GM12891 (cell line): Measurements from ENCODE around the gene TJP2.
"Not testable (repeated sequence)": the region's sequence is repeated elsewhere in the genome, so short reads cannot be mapped to it uniquely, and the experiment has no call there.

ENCODE experiments used
- DNase-seq: peaks from one replicate; pipeline ENCODE4 v3.0.0; 2011; ENCODE audit warnings: low spot score; ENCODE audit not compliant: insufficient read length
- FAIRE-seq: peaks from 2 replicates; lab custom pipeline; 2011; peaks lifted over from hg19 to GRCh38; lab: Jason Lieb, UNC
- PAX5 ChIP-seq: IDR thresholded peaks from 2 replicates; pipeline ENCODE4 v1.6.1; 2011; ENCODE audit warnings: low read length, moderate library complexity, mild to moderate bottlenecking; ENCODE audit not compliant: insufficient read depth, severe bottlenecking
- POLR2A ChIP-seq: IDR thresholded peaks from 2 replicates; pipeline ENCODE4 v1.6.1; 2011; ENCODE audit warnings: low read depth, low read length, control low read depth
- POLR2AphosphoS5 ChIP-seq: IDR thresholded peaks from 2 replicates; pipeline ENCODE4 v1.6.1; 2011; ENCODE audit warnings: low read depth, low read length, control low read depth
- POU2F2 ChIP-seq: IDR thresholded peaks from 2 replicates; pipeline ENCODE4 v1.6.1; 2011; ENCODE audit warnings: low read depth, mild to moderate bottlenecking, control low read depth, low read length, moderate library complexity
- SPI1 ChIP-seq: IDR thresholded peaks from 2 replicates; pipeline ENCODE4 v1.6.1; 2011; ENCODE audit warnings: low read depth, low read length, control low read depth
- TAF1 ChIP-seq: IDR thresholded peaks from 2 replicates; pipeline ENCODE4 v1.6.1; 2011; ENCODE audit warnings: low read depth, low read length, control low read depth

The TJP2 gene

DNA sequence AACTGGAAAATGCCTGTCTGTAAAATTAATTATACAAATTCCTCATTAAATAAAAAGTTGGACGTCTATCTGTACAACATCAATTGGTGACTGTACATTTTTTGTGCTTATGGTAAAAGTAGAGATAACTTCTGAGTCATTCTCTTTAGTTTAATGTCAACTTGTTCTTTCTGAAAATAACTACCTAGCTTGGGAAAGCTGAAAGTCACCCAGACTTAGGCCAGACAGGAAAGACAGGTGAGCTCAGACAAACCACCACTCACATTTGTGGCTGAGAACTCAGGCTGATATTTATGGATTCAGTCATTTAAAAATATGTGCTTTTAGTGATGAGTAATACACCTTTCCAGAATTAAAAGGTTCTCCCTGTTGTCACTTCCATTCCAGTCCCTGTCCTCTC is 119.1 kb downstream of the TJP2 start:
- no peak for FAIRE-seq
- DNase-seq: no peak
- TF ChIP-seq POU2F2 (no peak), POLR2A (no peak), POLR2AphosphoS5 (no peak), TAF1 (no peak)

GRCh38 chr9:69295872-69296552 is 121.9 kb downstream of the TJP2 start:
- no peak for FAIRE-seq
- DNase-seq: no peak
- no peak for TF ChIP-seq POLR2AphosphoS5
- no peak for TF ChIP-seq POLR2A
- TF ChIP-seq POU2F2: no peak
- TF ChIP-seq PAX5: no peak
- TF ChIP-seq SPI1: no peak
- TF ChIP-seq TAF1: no peak

DNA sequence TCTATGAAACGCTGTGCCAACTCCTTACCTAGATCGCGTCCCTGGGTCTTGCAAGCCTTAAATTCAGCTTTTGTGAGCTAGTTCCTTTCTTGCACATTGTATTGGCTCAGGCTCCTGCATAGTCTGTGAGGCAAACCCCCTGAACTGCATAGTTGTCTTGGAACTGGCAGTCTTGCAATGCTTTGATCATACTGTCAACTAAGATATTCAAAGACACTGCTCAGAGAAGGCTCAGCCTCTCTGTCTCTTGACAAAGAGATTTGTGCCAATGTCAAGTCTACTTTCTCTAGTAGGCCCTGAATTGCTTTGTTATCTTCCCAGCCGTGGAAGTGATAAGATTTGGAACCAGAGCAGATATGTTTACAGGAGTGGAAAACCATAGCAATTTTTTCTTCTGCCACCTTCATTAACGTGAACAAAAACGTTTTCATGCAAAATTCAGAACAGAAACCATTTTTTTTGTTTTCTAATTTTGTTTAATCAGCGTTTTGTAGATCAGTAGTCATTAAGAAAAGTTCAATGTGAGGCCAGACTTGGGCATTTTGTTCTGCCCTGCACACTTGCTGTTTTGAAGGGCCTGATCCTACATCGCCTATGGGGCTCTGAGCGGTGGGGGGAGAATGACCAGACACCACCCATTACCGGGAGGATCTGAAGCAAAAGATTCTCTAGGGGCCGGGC is 123.4 kb downstream of the TJP2 start:
- TF ChIP-seq POLR2A (no peak), POLR2AphosphoS5 (no peak), TAF1 (no peak), POU2F2 (no peak), SPI1 (no peak), PAX5 (no peak)
- no peak for FAIRE-seq
- no peak for DNase-seq

DNA sequence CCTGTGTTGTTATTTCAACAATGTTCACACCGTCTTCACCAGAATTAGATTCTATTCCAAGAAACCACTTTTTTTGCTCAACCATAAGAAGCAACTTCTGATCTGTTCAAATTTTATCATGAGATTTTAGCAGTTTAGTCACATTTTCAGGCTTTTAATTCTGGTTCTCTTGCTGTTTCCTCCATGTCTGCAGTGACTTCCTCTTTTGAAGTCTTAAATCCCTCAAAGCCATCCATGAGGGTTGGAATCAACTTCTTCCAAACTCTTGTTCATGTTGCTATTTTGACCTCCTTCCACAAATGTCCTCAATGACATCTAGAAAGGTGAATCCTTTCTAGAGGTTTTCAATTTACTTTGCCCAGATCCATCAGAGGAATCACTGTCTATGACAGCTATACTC is 125.2 kb downstream of the TJP2 start:
- no peak for TF ChIP-seq POLR2A
- TF ChIP-seq SPI1: peak; percentile 48; the same call in 1 of the 2 replicates
- FAIRE-seq: no peak
- no peak for DNase-seq

- FAIRE-seq (no peak), DNase-seq (no peak)
- TF ChIP-seq POLR2A (no peak), TAF1 (no peak), PAX5 (no peak), POU2F2 (no peak), SPI1 (no peak), POLR2AphosphoS5 (no peak)
These were observed 125.7 kb downstream of the TJP2 start for GRCh38 chr9:69299826-69300225.

DNA sequence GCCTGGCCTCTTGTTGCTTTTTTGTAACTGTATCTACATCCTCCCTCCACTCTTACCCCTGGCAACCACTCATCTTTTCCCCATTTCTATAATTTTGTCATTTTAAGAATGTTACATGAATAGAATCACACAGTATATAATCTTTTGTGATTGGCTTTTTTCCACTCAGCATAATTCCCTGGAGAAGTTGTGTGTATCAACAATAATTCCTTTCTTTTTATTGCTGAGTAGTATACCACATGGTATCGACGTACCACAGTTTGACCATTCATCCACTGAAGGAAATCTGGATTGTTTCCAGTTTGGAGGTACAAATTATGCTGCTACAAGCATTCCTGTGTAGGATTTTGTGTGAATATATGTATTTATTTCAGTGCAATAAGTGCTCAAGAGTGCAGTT is 129.3 kb downstream of the TJP2 start:
- TF ChIP-seq POLR2AphosphoS5 (no peak), SPI1 (no peak), POLR2A (no peak), TAF1 (no peak), PAX5 (no peak), POU2F2 (no peak)
- no peak for FAIRE-seq
- no peak for DNase-seq

- not testable (repeated sequence) for FAIRE-seq, DNase-seq
These were observed 132.9 kb downstream of the TJP2 start for GRCh38 chr9:69306895-69307445.

DNA sequence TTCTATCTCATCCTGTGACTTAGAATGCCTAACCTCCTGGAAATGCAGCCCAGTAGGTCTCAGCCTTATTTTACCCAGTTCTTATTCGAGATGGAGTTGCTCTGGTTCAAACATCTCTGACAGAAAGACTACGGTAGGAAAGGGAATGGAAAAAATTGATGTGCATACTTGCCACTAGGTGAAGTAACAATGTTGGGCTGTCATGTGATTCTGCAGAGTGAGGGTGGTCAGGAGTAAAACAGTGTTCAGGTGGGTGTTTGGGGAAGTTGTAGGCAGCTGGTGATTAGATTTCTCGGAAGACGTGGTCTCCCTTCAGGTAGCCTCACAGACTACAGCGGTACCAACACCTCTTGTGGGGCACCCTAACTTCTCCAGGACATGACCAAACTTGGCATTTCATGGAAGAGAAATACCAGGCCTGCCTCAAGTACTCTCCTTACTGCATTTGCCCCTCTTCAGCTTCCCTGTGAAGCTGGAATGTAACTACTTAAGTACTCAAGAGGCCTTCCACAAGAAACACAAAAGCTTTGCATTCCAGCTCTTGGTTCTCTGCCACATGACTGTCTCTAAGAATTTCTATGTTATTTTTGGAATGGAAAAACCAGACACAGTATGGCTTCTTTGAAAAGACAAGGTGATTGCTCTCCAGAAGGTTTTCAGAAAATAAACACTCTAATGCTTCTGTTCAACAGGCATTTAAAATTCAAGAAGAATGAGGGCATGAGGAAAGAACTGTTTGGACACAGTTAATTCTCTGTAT is 133.5 kb downstream of the TJP2 start:
- no peak for DNase-seq
- FAIRE-seq: no peak
- no peak for TF ChIP-seq POU2F2
- TF ChIP-seq POLR2AphosphoS5: no peak
- no peak for TF ChIP-seq POLR2A
- no peak for TF ChIP-seq PAX5
- no peak for TF ChIP-seq SPI1
- no peak for TF ChIP-seq TAF1

DNA sequence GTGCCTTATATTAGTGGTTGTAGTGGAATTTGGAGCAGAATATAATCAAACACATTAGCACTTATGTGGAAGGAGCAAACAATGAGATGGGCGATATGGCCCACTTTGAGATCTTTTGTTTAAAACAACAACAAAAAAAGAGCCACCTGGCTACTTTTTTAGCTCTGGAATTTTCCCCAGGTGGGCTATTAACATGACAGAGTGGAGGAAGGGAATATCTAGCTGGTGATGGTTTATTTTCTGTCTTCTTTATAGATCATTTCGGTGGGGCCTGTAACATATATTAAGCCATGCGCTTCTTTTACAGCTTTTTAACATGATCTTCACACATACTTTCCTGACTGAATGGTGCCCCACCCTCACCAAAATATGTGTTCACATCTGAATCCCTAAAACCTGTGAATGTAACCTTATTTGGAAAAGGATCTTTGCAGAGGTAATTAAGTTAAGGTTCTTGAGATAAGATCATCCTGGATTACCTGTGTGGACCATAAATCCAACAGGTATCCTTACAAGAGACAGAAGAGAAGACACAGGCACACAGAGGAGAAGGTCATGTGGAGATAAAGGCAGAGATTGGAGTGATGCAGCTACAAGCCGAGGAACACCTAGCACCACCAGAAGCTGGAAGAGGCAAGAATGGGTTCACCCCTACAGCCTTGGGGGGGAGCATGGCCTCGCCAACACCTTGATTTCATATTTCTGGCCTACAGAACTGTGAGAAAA is 134.3 kb downstream of the TJP2 start:
- TF ChIP-seq POLR2A (no peak), POLR2AphosphoS5 (no peak), SPI1 (no peak), PAX5 (no peak), POU2F2 (no peak), TAF1 (no peak)
- DNase-seq: no peak
- FAIRE-seq: no peak
